ENCODE results near the gene STEAP3.

DNA sequence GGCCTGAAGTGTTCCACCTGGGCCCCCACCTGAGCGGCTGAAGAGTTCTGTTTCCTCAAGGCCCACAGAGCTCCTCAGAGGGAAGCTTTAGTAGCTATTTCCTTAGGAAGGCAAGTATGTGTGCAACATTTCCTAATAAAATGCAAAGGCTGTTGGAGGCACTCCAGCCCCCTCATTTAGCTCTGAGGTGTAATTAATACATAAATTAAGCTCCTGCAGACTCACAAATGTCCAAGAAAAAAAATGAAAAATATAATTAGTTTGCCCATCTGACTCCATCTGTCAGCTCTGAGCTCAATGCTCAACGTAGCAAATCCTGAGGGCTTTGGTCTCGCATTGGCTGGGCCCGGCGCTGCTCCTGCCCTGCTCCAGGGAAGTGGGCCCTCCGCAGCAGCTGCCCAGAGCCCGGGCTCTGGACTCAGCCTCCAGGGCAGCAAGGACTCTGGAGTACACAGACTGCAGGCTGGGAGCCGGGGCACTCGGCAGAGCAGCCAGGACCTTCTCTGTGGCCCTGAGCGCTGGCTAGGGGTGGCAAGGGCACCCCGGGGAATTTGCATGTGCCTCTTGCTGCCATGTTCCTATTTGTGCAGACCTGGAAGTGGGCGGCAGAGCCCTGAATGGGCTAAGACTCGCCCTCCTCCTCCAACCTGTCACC is 41.7 kb upstream of the STEAP3 start:
- TF ChIP-seq, protein P1, sequence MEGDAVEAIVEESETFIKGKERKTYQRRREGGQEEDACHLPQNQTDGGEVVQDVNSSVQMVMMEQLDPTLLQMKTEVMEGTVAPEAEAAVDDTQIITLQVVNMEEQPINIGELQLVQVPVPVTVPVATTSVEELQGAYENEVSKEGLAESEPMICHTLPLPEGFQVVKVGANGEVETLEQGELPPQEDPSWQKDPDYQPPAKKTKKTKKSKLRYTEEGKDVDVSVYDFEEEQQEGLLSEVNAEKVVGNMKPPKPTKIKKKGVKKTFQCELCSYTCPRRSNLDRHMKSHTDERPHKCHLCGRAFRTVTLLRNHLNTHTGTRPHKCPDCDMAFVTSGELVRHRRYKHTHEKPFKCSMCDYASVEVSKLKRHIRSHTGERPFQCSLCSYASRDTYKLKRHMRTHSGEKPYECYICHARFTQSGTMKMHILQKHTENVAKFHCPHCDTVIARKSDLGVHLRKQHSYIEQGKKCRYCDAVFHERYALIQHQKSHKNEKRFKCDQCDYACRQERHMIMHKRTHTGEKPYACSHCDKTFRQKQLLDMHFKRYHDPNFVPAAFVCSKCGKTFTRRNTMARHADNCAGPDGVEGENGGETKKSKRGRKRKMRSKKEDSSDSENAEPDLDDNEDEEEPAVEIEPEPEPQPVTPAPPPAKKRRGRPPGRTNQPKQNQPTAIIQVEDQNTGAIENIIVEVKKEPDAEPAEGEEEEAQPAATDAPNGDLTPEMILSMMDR (IDR thresholded peaks at IDR 0.05): no peak
- no peak for TF ChIP-seq POLR2AphosphoS5 (IDR thresholded peaks at IDR 0.05)
- TF ChIP-seq POLR2A (IDR thresholded peaks at IDR 0.05): no peak
- no peak for TF ChIP-seq EP300 (IDR thresholded peaks at IDR 0.05)
